Stimulated activated CD4-positive, alpha-beta T cell treated with anti-CD3 and anti-CD28 coated beads, Interleukin-2, amount 100 ng/mL, for 4 hours (primary cell): ENCODE measurements around the gene ATF3.
"Not testable (repeated sequence)": the region's sequence is repeated elsewhere in the genome, so short reads cannot be mapped to it uniquely, and the experiment has no call there.

Experiments
- DNase-seq: peaks from one replicate; pipeline ENCODE4 v3.0.0-alpha.2; 2020; ENCODE audit warnings: low read depth

The ATF3 gene

GRCh38 chr1:212651521-212651920, 43.0 kb downstream of the ATF3 start:
- no peak for DNase-seq

GRCh38 chr1:212651977-212652376, 43.4 kb downstream of the ATF3 start:
- no peak for DNase-seq

GRCh38 chr1:212652609-212653008, 44.0 kb downstream of the ATF3 start:
- no peak for DNase-seq

DNA sequence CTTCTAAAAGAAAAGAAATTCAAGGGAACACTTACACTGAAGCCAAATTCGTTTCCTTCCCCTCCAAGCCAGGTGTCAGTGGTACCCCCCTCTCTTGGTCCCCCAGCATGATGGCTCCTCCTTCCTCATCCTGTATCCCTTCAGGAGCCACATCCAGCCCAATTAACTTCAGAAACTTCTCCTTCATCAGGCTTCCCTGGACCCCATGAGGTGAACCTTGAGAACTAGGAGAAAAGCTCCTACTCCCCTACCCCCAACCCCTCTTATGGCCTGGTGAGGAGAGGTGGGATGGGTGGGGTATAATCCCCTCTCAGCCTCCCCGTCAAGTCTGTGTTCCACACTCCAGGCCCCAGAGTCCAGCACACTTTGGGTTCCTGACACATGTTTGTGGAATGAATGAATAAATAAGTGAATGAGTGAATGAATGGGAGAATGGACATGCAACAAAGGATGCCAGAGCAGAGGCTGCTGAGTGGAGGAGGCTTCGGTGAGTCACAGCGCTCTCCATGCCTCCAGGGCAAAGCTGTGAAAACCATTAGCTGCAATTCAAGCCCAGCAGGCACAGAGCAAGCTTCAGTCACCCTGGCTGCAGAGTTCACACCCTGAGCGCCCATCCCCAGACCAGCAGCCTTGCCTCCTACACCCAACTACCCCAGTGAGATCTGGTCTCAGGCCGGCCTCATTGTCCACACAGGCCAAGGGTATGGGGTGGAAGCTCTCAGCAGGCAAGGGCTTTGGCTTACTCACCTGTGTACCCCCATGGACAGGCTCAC, 47.3 kb downstream of the ATF3 start:
- no peak for DNase-seq

GRCh38 chr1:212656730-212657129, 48.2 kb downstream of the ATF3 start:
- DNase-seq = no peak

GRCh38 chr1:212658250-212658649, 49.7 kb downstream of the ATF3 start:
- not testable (repeated sequence) for DNase-seq

DNA sequence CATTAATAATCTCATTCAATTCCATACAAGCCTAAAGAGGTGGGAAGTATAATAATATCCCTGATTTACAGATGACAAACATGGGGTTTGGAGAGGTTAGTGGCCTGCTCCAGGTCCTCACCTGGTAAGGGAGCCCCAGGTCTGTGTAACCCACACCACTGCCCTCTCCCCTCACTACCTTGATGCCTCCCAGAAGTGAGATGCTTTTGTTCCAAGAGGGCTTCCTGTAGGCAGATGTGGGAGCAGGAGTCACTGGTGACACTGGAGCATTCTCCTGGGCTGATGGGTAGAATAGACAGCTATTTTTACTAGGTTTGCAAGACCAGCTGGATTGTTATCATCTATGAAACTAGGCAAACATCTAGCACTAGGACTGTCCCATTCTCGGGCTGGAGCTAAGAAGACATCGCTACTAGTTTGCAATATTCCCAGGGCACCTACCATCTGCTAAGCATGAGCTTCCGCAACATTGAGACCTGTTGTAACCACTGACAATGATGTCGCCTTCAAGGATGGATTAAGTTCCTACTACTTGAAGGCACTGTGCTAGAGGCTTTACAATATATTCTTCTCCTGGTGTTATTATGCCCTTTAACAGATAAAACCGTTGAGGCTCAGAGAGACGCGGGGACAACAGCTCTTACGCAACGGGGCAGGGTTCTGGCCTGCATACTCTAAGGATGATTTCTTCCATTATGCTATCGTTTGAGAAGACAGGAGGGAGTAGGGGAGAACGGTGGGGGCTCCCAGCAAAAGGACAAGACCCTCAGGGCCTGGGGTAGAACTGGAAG, 56.0 kb downstream of the ATF3 start:
- no peak for DNase-seq

DNA sequence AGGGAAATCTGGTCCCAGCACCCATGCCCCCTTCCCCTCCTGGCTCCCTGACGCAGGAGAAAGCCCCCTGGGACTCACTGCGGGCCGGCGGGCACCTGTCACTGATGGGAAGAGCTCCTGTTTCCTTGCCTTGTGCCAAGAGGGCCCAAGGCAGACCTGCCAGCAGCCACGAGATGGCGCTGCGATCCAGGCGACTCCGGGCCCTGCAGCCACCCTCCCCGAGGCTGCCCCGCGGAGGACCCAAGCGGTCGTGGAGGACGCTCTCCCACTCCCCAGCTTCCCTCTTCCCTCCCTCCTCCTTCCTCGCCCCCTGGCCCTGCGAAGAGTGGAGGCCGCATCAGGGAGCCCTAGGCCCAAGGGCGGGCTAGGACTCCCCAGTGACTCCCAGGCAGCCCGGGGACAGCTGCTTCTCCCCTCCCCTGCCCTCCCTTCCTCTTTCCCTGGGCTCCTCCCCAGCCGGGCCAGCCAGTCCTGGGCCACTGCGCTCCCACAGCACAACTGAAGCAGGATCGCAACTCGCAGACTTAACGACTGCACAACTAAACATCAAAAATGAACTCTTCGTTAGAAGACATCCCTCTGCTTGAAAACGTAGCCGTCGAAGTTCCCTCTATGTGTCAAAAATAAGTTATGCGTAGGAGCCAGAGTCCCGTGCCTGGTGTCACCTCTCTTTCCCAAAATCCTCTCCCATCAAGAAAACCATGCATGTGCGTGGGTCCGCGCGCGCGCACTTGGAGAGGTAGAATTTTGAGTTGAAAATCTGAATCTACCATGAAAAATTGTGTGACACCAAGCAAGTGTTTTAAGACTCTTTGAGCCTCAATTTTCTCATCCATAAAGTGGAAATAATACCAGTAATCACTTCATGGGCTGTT, 56.9 kb downstream of the ATF3 start:
- DNase-seq = peak; percentile 70

DNA sequence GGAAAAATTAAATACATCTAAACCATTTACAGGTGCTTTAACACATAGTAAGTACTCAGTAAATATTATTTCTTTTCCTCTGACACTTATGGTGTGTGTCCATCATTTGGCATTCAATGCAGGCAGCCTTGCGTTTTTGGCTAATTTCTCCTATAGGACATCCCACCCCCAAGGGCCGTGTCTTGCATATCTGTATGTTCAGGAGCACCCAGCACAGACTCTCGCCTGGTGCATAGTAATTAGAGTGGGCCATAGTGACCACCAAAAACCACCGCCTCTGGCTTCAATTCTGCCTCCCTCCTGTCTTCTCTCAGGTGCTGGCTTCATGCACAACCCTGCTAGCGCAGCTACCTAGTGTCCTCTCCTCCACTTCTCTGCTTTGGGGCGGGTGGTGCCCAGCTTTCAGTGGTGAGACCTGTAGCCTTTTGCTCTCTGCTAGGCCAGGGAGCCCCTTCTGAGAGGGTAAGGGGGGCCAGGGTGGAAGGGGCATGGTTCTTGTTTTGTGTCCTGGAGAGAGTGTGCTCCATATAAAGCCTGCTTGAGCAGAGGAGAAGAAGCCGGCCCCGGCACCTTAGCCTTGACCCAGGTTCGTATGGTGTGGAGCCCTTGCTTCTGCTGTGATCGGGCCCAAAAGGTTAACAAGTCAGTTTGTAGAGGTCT, 57.7 kb downstream of the ATF3 start:
- DNase-seq = no peak

DNA sequence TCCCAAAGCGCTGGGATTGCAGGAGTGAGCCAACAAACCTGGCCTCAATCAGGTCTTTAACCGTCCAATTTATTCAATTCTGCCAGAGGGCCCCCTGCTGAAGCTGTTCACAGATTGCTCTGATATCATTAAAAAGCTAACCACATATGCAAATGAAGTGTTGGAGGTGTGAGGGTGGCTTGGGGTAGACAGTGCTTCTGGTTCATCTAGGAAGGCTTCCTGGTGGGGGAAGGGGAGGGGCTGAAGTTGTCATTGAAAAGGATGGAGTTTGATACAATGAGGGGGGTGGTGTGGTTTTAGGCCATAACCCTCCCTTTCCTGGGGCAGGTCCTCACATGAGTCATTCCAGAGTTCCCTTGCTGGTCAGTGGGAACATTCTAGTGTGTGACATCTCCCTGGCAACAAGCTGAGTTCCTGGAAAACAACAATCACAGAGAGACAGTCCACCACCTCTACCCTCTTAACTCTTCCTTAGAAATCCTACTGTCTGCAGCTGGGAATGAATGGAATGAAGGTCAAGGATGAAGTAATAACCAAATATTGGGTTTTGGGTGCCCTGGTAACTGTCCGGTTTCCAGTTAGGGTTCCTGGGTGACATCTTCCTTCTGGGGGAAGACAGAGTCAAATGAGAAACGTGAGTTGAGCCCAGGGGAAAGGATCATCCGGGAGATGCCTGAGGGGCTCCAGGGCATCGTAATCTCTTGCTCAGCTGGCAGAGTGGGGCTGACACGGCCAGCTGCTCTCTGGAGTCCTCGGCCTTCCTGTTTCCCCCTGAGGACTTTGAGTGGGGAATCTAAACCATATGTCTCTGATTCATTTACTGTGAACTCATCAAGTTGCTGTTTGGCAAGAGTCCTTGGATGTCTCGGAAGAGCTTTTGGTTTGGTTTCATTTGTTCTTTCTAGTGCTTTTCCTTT, 58.9 kb downstream of the ATF3 start:
- DNase-seq = no peak

- DNase-seq = no peak
Measured at GRCh38 chr1:212668477-212668876, 59.9 kb downstream of the ATF3 start.

DNA sequence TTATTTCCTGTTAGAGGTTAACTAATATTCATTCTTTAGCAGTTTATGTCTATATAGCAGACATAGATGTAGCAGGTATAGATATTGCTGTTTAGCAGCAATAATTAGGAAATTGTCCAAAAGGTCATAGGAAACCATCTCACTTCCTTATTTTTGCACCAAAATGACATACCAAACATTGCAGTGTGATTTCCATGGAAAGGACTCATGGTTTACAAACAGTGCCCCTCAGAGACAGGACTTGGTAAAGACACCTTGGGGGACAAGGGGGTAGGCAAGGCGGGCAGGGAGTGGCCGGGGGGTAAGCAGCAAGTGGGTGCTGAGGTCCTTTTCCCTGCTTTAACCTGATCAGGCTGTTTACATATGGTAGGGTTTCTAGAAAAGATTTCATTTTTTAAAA, 60.5 kb downstream of the ATF3 start:
- DNase-seq = no peak

GRCh38 chr1:212669600-212669999, 61.0 kb downstream of the ATF3 start:
- no peak for DNase-seq

GRCh38 chr1:212670301-212670700, 61.7 kb downstream of the ATF3 start:
- DNase-seq = no peak
